T-helper 2 cell treated with Interferon-gamma antibody and Interleukin-4, amounts not matched to agents 5 μg/mL and 100 μg/mL, for 36 hours (primary cell): ENCODE data around the gene WSCD2.

Experiments
- DNase-seq: peaks from one replicate; pipeline ENCODE4 v3.0.0; 2021; ENCODE audit warnings: low spot score
- H3K27ac Mint-ChIP-seq: one replicate; pipeline ENCODE4 v1.8.0; 2021; ENCODE audit warnings: mild to moderate bottlenecking, mixed read lengths
- H3K27me3 Mint-ChIP-seq: one replicate; pipeline ENCODE4 v1.8.0; 2021; ENCODE audit warnings: low read depth, mixed read lengths
- H3K36me3 Mint-ChIP-seq: one replicate; pipeline ENCODE4 v1.8.0; 2021; ENCODE audit warnings: low read depth, mixed read lengths
- H3K4me1 Mint-ChIP-seq: one replicate; pipeline ENCODE4 v1.8.0; 2021; ENCODE audit warnings: low read depth, mixed read lengths
- H3K4me3 Mint-ChIP-seq: one replicate; pipeline ENCODE4 v1.8.0; 2022; ENCODE audit warnings: mild to moderate bottlenecking, moderate library complexity, mixed read lengths
- H3K9me3 Mint-ChIP-seq: one replicate; pipeline ENCODE4 v1.8.0; 2021; ENCODE audit warnings: mixed read lengths

The WSCD2 gene

GRCh38 chr12:108145011-108145410 lies 15.9 kb downstream of the WSCD2 start:
- H3K27me3 Mint-ChIP-seq = no peaks in the 10 kb centered on the region
- DNase-seq = no peak
- no peak overlapping the region for H3K4me3 Mint-ChIP-seq
- H3K9me3 Mint-ChIP-seq = no peaks in the 10 kb centered on the region
- H3K36me3 Mint-ChIP-seq = no peaks in the 10 kb centered on the region
- no peaks in the 10 kb centered on the region for H3K4me1 Mint-ChIP-seq
- no peak overlapping the region for H3K27ac Mint-ChIP-seq

GRCh38 chr12:108146035-108146893 lies 17.2 kb downstream of the WSCD2 start:
- H3K36me3 Mint-ChIP-seq = no peaks in the 10 kb centered on the region
- H3K4me3 Mint-ChIP-seq = no peak overlapping the region
- DNase-seq = no peak
- no peaks in the 10 kb centered on the region for H3K27me3 Mint-ChIP-seq
- no peaks in the 10 kb centered on the region for H3K9me3 Mint-ChIP-seq
- H3K27ac Mint-ChIP-seq = no peak overlapping the region
- no peaks in the 10 kb centered on the region for H3K4me1 Mint-ChIP-seq

GRCh38 chr12:108147279-108147678 lies 18.2 kb downstream of the WSCD2 start:
- Mint-ChIP-seq H3K9me3 (no peaks in the 10 kb centered on the region), H3K36me3 (no peaks in the 10 kb centered on the region), H3K4me1 (no peaks in the 10 kb centered on the region), H3K4me3 (no peak overlapping the region), H3K27ac (no peak overlapping the region), H3K27me3 (no peaks in the 10 kb centered on the region)
- no peak for DNase-seq

GRCh38 chr12:108148521-108149074 lies 19.5 kb downstream of the WSCD2 start:
- peaks cover 1% of the 10 kb centered on the region for H3K9me3 Mint-ChIP-seq
- H3K36me3 Mint-ChIP-seq = no peaks in the 10 kb centered on the region
- H3K4me1 Mint-ChIP-seq = no peaks in the 10 kb centered on the region
- H3K27ac Mint-ChIP-seq = no peak overlapping the region
- no peak for DNase-seq
- H3K4me3 Mint-ChIP-seq = no peak overlapping the region
- H3K27me3 Mint-ChIP-seq = no peaks in the 10 kb centered on the region

GRCh38 chr12:108150436-108150835 lies 21.3 kb downstream of the WSCD2 start:
- no peak for DNase-seq
- peaks cover 4% of the 10 kb centered on the region for H3K9me3 Mint-ChIP-seq
- no peaks in the 10 kb centered on the region for H3K4me1 Mint-ChIP-seq
- H3K4me3 Mint-ChIP-seq = no peak overlapping the region
- no peaks in the 10 kb centered on the region for H3K36me3 Mint-ChIP-seq
- no peaks in the 10 kb centered on the region for H3K27me3 Mint-ChIP-seq
- H3K27ac Mint-ChIP-seq = no peak overlapping the region

DNA sequence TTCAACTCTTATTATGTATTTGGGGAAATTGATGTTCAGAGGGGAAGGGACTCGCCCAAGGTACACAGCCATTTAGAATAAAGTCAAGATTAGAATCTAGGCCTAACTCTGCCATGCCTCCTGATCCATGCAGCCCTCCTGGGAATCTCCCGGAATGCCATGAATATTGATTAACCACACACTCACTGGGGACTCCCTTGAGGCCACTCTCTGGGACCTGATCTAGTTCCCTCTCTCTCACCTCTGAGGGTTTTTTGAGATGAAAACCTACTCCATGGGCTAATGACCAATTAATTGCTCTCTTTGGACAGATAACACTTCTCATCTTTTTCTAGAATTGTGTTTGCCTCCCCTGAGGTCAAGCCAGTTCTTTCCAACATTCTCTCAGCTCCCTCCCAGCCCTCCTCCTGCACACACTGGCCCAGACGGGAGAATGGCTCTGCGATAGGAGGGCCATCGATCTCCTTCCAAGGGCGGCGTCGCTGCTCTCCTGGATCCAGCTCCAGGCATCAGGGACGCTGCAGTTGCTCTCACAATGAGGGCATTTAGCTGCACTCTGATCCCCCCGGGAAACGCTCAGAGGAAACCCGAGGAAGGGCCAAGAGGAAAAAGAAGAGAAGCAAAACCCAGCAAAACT lies 22.6 kb downstream of the WSCD2 start:
- H3K4me3 Mint-ChIP-seq = no peak overlapping the region
- H3K4me1 Mint-ChIP-seq = no peaks in the 10 kb centered on the region
- H3K9me3 Mint-ChIP-seq = peaks cover 4% of the 10 kb centered on the region
- no peaks in the 10 kb centered on the region for H3K27me3 Mint-ChIP-seq
- H3K27ac Mint-ChIP-seq = no peak overlapping the region
- no peaks in the 10 kb centered on the region for H3K36me3 Mint-ChIP-seq
- no peak for DNase-seq

DNA sequence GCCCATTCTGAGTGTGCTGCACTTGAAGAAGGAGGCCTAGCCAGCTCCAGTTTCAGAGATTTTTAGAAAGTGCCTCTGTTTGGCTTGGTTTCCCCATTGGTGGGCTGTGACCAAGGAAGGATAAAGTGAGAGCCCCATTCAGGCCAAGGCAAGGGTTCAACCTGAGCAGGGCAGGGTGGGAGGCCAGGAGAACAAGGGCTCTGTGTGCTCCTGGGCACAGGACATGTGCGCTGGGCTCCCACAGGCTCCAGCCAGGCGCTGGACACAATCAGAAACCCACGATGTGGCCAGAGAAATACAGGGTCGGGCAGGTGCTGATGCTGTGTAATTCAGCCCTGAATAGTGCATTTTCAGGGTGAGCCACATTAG lies 23.1 kb downstream of the WSCD2 start:
- no peaks in the 10 kb centered on the region for H3K36me3 Mint-ChIP-seq
- H3K27me3 Mint-ChIP-seq = no peaks in the 10 kb centered on the region
- no peak for DNase-seq
- H3K9me3 Mint-ChIP-seq = peaks cover 4% of the 10 kb centered on the region
- no peak overlapping the region for H3K27ac Mint-ChIP-seq
- no peak overlapping the region for H3K4me3 Mint-ChIP-seq
- H3K4me1 Mint-ChIP-seq = no peaks in the 10 kb centered on the region

GRCh38 chr12:108156717-108157116 lies 27.6 kb downstream of the WSCD2 start:
- Mint-ChIP-seq H3K36me3 (no peaks in the 10 kb centered on the region), H3K4me3 (no peak overlapping the region), H3K9me3 (peaks cover 4% of the 10 kb centered on the region), H3K27me3 (peaks cover 3% of the 10 kb centered on the region), H3K27ac (no peak overlapping the region), H3K4me1 (no peaks in the 10 kb centered on the region)
- no peak for DNase-seq

DNA sequence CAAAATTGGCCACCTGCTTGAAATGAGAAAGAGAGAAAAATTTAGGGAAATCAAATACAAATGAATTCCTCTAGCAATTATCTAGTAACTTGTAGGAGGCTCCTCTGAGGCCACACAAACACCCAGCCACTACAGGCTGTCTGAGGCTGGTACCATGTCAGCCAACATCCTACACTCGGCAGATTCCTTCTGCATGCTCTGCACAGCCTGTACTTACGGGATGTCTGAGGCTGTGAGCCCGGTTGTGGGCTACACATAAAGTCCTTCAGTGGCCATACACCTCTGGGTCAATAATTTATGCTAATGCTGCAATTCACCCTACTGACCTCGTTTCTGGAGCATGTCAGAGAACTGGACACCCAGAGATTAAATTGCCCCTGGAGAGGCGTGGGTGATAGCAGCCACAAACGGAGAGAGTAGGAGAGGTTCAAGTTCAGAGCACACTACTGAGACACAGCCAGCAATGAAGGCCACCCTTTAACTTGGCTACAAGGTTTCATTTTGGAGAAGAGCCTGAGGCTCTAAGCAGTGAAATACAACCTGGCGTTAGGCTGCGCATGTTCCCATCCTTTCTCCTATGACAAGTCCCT lies 28.9 kb downstream of the WSCD2 start:
- H3K9me3 Mint-ChIP-seq = peaks cover 4% of the 10 kb centered on the region
- H3K4me3 Mint-ChIP-seq = no peak overlapping the region
- peaks cover 3% of the 10 kb centered on the region for H3K27me3 Mint-ChIP-seq
- H3K27ac Mint-ChIP-seq = no peak overlapping the region
- no peak for DNase-seq
- H3K36me3 Mint-ChIP-seq = no peaks in the 10 kb centered on the region
- H3K4me1 Mint-ChIP-seq = no peaks in the 10 kb centered on the region

GRCh38 chr12:108162207-108162606 lies 33.1 kb downstream of the WSCD2 start:
- no peak overlapping the region for H3K27ac Mint-ChIP-seq
- peaks cover 3% of the 10 kb centered on the region for H3K27me3 Mint-ChIP-seq
- H3K4me3 Mint-ChIP-seq = no peak overlapping the region

DNA sequence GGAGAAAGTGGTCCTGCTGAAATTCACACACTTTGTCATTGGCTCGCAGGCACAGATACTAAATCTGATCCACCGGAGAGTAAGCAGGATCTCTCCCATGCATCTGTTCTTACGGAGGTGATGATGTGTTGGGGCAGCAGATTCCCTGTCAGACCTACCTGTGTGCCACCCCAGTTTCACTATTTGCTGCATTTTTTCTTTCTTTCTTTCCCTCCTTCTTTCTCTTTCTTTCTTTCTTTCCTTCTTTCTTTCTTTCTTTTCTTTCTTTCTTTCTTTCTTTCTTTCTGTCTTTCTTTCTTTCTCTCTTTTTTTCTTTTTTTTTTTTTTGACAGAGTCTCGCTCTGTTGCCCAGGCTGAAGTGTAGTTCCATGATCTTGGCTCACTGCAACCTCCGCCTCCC lies 37.4 kb downstream of the WSCD2 start:
- Mint-ChIP-seq H3K9me3 (no peaks in the 10 kb centered on the region), H3K4me3 (no peak overlapping the region), H3K27ac (no peak overlapping the region), H3K27me3 (no peaks in the 10 kb centered on the region), H3K36me3 (no peaks in the 10 kb centered on the region), H3K4me1 (no peaks in the 10 kb centered on the region)
- DNase-seq = no peak

More at GRCh38 chr12:108162207-108162606, 33.1 kb downstream of the WSCD2 start:
- Mint-ChIP-seq H3K36me3 (no peaks in the 10 kb centered on the region), H3K4me1 (no peaks in the 10 kb centered on the region), H3K9me3 (no peaks in the 10 kb centered on the region)
- no peak for DNase-seq

DNA sequence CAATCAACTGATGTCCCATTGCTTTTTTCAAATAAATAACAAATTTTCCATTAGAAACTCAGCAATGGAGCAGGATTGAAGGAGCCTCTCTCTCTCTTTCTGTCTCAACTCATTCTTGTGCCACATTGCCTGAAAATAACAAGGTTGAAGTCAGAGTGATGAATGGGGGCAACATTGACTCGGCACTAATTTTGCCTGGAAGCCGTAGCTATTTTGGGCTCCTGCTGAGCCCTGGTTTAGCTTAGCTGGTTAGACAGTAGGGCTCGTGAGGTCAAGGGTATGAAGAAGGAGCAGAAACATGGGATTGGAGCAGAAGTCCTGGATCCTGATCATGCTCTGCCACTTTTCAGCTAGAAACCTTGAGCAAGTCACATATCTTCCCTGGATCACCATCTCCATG lies 38.9 kb downstream of the WSCD2 start:
- no peaks in the 10 kb centered on the region for H3K4me1 Mint-ChIP-seq
- no peaks in the 10 kb centered on the region for H3K27me3 Mint-ChIP-seq
- no peaks in the 10 kb centered on the region for H3K9me3 Mint-ChIP-seq
- no peak overlapping the region for H3K4me3 Mint-ChIP-seq
- H3K27ac Mint-ChIP-seq = no peak overlapping the region
- no peaks in the 10 kb centered on the region for H3K36me3 Mint-ChIP-seq
- no peak for DNase-seq

GRCh38 chr12:108169708-108170107 lies 40.6 kb downstream of the WSCD2 start:
- Mint-ChIP-seq H3K4me3 (no peak overlapping the region), H3K27me3 (no peaks in the 10 kb centered on the region), H3K27ac (no peak overlapping the region)

GRCh38 chr12:108170164-108170563 lies 41.1 kb downstream of the WSCD2 start:
- H3K4me3 Mint-ChIP-seq = no peak overlapping the region
- H3K4me1 Mint-ChIP-seq = no peaks in the 10 kb centered on the region
- H3K9me3 Mint-ChIP-seq = no peaks in the 10 kb centered on the region
- no peaks in the 10 kb centered on the region for H3K36me3 Mint-ChIP-seq
- DNase-seq = no peak
- no peaks in the 10 kb centered on the region for H3K27me3 Mint-ChIP-seq
- H3K27ac Mint-ChIP-seq = no peak overlapping the region

More at GRCh38 chr12:108169708-108170107, 40.6 kb downstream of the WSCD2 start:
- no peak for DNase-seq
- Mint-ChIP-seq H3K4me1 (no peaks in the 10 kb centered on the region), H3K9me3 (no peaks in the 10 kb centered on the region), H3K36me3 (no peaks in the 10 kb centered on the region)
